Neural cell (in vitro differentiated cells): ENCODE results near the gene SDK1.

Experiments
- CTCF ChIP-seq: fragments of 450-650 bp; IDR thresholded peaks from 2 replicates; pipeline ENCODE4 v1.5.1; 2014; ENCODE audit warnings: antibody characterized with exemption, mild to moderate bottlenecking, moderate library complexity; ENCODE audit not compliant: poor library complexity, severe bottlenecking
- EP300 ChIP-seq: fragments of 450-650 bp; conservative IDR thresholded peaks from 2 replicates; pipeline ENCODE4 v1.6.1; 2014; ENCODE audit warnings: antibody characterized with exemption, mild to moderate bottlenecking, moderate library complexity; ENCODE audit not compliant: poor library complexity, severe bottlenecking
- EZH2 ChIP-seq: fragments of 200-600, 300-800 bp; shearing (Covaris generic), sonication (generic); IDR thresholded peaks from 2 replicates; pipeline ENCODE4 v1.6.1; 2014; ENCODE audit warnings: antibody characterized with exemption, low read length, borderline replicate concordance, mild to moderate bottlenecking; ENCODE audit not compliant: insufficient read depth, poor library complexity, severe bottlenecking
- MXI1 ChIP-seq: fragments of 450-650 bp; conservative IDR thresholded peaks from 2 replicates; pipeline ENCODE4 v1.6.1; 2014; ENCODE audit warnings: antibody characterized with exemption, mild to moderate bottlenecking; ENCODE audit not compliant: poor library complexity, severe bottlenecking
- POLR2AphosphoS5 ChIP-seq: IDR thresholded peaks from 2 replicates; pipeline ENCODE4 v1.6.1; 2012
- RAD21 ChIP-seq: fragments of 450-650 bp; conservative IDR thresholded peaks from 2 replicates; pipeline ENCODE4 v1.6.1; 2014; ENCODE audit warnings: antibody characterized with exemption, mild to moderate bottlenecking, moderate library complexity
- REST ChIP-seq: IDR thresholded peaks from 2 replicates; pipeline ENCODE4 v1.6.1; 2012; ENCODE audit warnings: borderline replicate concordance
- TAF1 ChIP-seq: IDR thresholded peaks from 2 replicates; pipeline ENCODE4 v1.6.1; 2012; ENCODE audit warnings: low read depth

DNA sequence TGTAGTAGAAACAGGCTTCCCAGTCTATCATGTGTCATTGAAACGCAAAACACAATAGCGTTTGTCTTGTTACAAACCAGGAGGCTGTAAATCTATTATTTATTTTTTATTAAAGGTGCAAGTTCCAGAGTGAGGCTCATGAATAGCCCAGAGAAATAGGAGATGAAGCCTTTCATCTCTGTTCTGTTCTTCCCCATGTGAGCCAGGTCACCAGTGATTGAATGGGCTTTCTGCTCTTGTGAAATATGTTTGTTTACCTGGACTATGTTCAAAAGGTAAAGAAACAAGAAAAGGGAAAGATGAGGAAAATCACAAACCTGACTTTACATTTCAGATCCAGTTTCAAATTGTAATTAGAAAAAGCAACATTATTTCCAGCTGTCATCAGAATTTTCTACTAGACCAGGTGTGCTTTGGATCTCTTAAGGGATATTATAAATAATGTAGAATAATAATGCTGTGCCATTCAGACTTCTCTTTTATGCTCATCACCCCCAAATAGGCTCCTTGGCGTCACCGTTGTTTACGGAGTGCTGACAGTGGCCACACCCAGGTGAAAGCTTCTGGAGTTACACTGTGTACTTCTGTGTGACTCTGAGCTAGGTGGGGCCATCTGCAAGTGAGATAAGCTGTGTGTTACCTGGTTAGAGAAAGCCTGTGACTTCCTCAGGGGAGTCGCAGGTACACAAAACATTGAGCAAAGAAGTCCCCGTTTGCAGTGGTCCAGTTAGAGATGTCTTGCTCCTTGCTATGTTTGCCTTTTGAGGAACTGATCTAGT, 274.9 kb downstream of the SDK1 start:
- TF ChIP-seq CTCF (no peak), MXI1 (no peak), RAD21 (no peak), EP300 (no peak), REST (no peak), POLR2AphosphoS5 (no peak), EZH2 (no peak), TAF1 (no peak)
